ENCODE data around the gene PLCG2. TPM values are rescaled to one million over a fixed set of nuclear protein-coding genes. Genes with fewer than 3 reads are reported as not detected.

PLCG2 gene
- total RNA-seq, 2 experiments from 2014 or later, result 196 to 485 TPM

- Histone ChIP-seq H3K4me3 (ENCODE audit: low read depth, low read length, poor library complexity, severe bottlenecking) (no peak overlapping the region), H4K20me1 (ENCODE audit: insufficient read depth, low read length) (no peaks in the 10 kb centered on the region), H3K27ac (ENCODE audit: low read depth, low read length, poor library complexity, severe bottlenecking) (no peak overlapping the region), H3K4me2 (ENCODE audit: low read length) (no peak overlapping the region), H3K4me1 (ENCODE audit: insufficient read depth, low read length, poor library complexity, severe bottlenecking) (no peaks in the 10 kb centered on the region), H3K36me3 (ENCODE audit: insufficient read depth, low read length) (no peaks in the 10 kb centered on the region), H3K79me2 (ENCODE audit: insufficient read depth, low read depth, low read length) (no peaks in the 10 kb centered on the region), H3K9me3 (ENCODE audit: low read length) (no peaks in the 10 kb centered on the region), H2AFZ (ENCODE audit: low read length) (no peak overlapping the region), H3K9me2 (ENCODE audit: insufficient read depth, low read length) (no peaks in the 10 kb centered on the region)
- CTCF ChIA-PET (ENCODE audit: unreplicated experiment), result no interaction called here
- no TSS peak for BruUV-seq (replicated peaks)
- intact Hi-C loops (cut with micrococcal nuclease; ENCODE audit: unreplicated experiment), result no loop called here
- DNase-seq (ENCODE audit: low spot score), result no peak
- TF ChIP-seq EZH2phosphoT487 (IDR thresholded peaks at IDR 0.05; ENCODE audit: borderline replicate concordance, low read depth, low read length) (no peak), CTCF (conservative IDR thresholded peaks at IDR 0.05; ENCODE audit: low read length) (no peak)
- POLR2A ChIA-PET, result interaction anchor here (0.6 kb wide), 1 partner anchor 22 kb away, joined by 3 read pairs; no protein-coding TSS in a partner anchor
Observed at GRCh38 chr16:81987121-81987520, 208.0 kb downstream of the PLCG2 start.

- no peak overlapping the region for H2AFZ ChIP-seq (ENCODE audit: low read length)
- TF ChIP-seq CTCF (conservative IDR thresholded peaks at IDR 0.05; ENCODE audit: low read length) (no peak), EZH2phosphoT487 (IDR thresholded peaks at IDR 0.05; ENCODE audit: borderline replicate concordance, low read depth, low read length) (no peak)
- BruUV-seq (replicated peaks), result no TSS peak
Observed at GRCh38 chr16:81987706-81988105, 208.6 kb downstream of the PLCG2 start.

GRCh38 chr16:81992859-81993258 lies 213.8 kb downstream of the PLCG2 start:
- no peak for DNase-seq (ENCODE audit: low spot score)
- Histone ChIP-seq H3K9me3 (ENCODE audit: low read length) (no peaks in the 10 kb centered on the region), H3K36me3 (ENCODE audit: insufficient read depth, low read length) (no peaks in the 10 kb centered on the region), H3K4me2 (ENCODE audit: low read length) (no peak overlapping the region), H3K79me2 (ENCODE audit: insufficient read depth, low read depth, low read length) (no peaks in the 10 kb centered on the region), H3K9me2 (ENCODE audit: insufficient read depth, low read length) (no peaks in the 10 kb centered on the region), H3K4me1 (ENCODE audit: insufficient read depth, low read length, poor library complexity, severe bottlenecking) (no peaks in the 10 kb centered on the region), H4K20me1 (ENCODE audit: insufficient read depth, low read length) (no peaks in the 10 kb centered on the region), H3K4me3 (ENCODE audit: low read depth, low read length, poor library complexity, severe bottlenecking) (no peak overlapping the region), H2AFZ (ENCODE audit: low read length) (no peak overlapping the region), H3K27ac (ENCODE audit: low read depth, low read length, poor library complexity, severe bottlenecking) (no peak overlapping the region)
- CTCF ChIA-PET (ENCODE audit: unreplicated experiment), result no interaction called here
- TF ChIP-seq EZH2phosphoT487 (IDR thresholded peaks at IDR 0.05; ENCODE audit: borderline replicate concordance, low read depth, low read length) (no peak), CTCF (conservative IDR thresholded peaks at IDR 0.05; ENCODE audit: low read length) (no peak)
- POLR2A ChIA-PET, result no interaction called here
- intact Hi-C loops (cut with micrococcal nuclease; ENCODE audit: unreplicated experiment), result no loop called here
- BruUV-seq (replicated peaks), result no TSS peak

More at GRCh38 chr16:81987706-81988105, 208.6 kb downstream of the PLCG2 start:
- CTCF ChIA-PET (ENCODE audit: unreplicated experiment), result no interaction called here
- H3K4me3 ChIP-seq (ENCODE audit: low read depth, low read length, poor library complexity, severe bottlenecking), result no peak overlapping the region
- H3K79me2 ChIP-seq (ENCODE audit: insufficient read depth, low read depth, low read length), result no peaks in the 10 kb centered on the region
- H4K20me1 ChIP-seq (ENCODE audit: insufficient read depth, low read length), result no peaks in the 10 kb centered on the region
- no peaks in the 10 kb centered on the region for H3K9me2 ChIP-seq (ENCODE audit: insufficient read depth, low read length)
- POLR2A ChIA-PET, result no interaction called here
- no peaks in the 10 kb centered on the region for H3K36me3 ChIP-seq (ENCODE audit: insufficient read depth, low read length)
- DNase-seq (ENCODE audit: low spot score), result no peak
- no peak overlapping the region for H3K4me2 ChIP-seq (ENCODE audit: low read length)
- no peaks in the 10 kb centered on the region for H3K4me1 ChIP-seq (ENCODE audit: insufficient read depth, low read length, poor library complexity, severe bottlenecking)
- no peaks in the 10 kb centered on the region for H3K9me3 ChIP-seq (ENCODE audit: low read length)
- H3K27ac ChIP-seq (ENCODE audit: low read depth, low read length, poor library complexity, severe bottlenecking), result no peak overlapping the region
- intact Hi-C loops (cut with micrococcal nuclease; ENCODE audit: unreplicated experiment), result no loop called here

All from OCI-LY7 (cell line).